Suprapubic skin (tissue), 4 donors: ENCODE measurements around the gene WASF2.
A peak's percentile ranks its signal among the peaks of the same experiment; 100 is the strongest.

ENCODE experiments used
- EP300 ChIP-seq: sonication (generic); formaldehyde crosslinking; IDR thresholded peaks from one replicate; pipeline ENCODE4 v1.6.1; 2017; ENCODE audit warnings: antibody characterized with exemption
- POLR2AphosphoS5 ChIP-seq, 3 donors: sonication (generic); formaldehyde crosslinking; IDR thresholded peaks; one replicate each; pipeline ENCODE4 v1.6.1; 2017; ENCODE audit warnings: antibody characterized with exemption in 3 of 3
- TF ChIP-seq, protein P1 (sequence below), 2 donors: fragments of 200-600 bp in 1 of 2; fragments of 450-650 bp in 1 of 2; sonication (generic) in 1 of 2; IDR thresholded peaks; one replicate each; pipeline ENCODE4 v1.5.1; 2016 to 2019; ENCODE audit warnings: antibody characterized with exemption in 2 of 2, mild to moderate bottlenecking in 1 of 2, moderate library complexity in 1 of 2

DNA sequence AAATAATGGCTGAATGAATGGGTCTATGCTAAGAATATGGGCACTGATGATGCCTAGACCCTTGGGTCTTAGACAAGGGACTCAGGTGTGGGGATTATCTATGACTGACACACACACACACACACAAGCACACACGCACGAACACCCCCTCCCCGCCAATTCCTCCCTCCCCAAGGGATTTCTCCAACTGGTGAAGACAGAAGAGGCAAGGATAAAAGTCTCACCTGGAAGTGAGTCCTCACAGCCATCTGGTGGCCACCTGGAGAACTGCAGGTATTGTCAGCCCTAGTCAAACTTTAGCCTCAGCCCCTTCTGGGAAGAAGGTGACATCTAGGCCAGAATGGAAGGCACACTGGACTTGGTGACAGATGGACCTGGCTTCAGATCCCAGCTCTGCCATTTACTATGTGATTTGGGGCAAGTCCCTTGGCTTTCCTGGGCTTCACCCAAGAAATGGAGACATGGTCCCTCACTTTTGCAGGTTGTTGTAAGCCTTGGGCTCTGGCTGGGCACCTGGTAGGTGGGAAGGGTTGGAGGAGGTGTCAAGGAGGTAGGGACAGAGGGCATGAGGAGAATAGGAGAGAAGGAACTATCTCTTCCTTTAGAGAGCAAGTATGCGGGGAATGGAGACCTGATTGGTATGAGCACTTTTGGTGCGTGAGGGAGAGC lies 101.5 kb downstream of the WASF2 start:
- TF ChIP-seq, protein P1, sequence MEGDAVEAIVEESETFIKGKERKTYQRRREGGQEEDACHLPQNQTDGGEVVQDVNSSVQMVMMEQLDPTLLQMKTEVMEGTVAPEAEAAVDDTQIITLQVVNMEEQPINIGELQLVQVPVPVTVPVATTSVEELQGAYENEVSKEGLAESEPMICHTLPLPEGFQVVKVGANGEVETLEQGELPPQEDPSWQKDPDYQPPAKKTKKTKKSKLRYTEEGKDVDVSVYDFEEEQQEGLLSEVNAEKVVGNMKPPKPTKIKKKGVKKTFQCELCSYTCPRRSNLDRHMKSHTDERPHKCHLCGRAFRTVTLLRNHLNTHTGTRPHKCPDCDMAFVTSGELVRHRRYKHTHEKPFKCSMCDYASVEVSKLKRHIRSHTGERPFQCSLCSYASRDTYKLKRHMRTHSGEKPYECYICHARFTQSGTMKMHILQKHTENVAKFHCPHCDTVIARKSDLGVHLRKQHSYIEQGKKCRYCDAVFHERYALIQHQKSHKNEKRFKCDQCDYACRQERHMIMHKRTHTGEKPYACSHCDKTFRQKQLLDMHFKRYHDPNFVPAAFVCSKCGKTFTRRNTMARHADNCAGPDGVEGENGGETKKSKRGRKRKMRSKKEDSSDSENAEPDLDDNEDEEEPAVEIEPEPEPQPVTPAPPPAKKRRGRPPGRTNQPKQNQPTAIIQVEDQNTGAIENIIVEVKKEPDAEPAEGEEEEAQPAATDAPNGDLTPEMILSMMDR (IDR thresholded peaks at IDR 0.05): peak; percentile 80 to 83
- TF ChIP-seq EP300 (no peak), POLR2AphosphoS5 (IDR thresholded peaks at IDR 0.05) (no peak)
